Activated CD4-positive, alpha-beta T cell treated with anti-CD3 and anti-CD28 coated beads for 36 hours (primary cell): ENCODE measurements around the gene VOPP1. TPM values are rescaled to one million over a fixed set of nuclear protein-coding genes. Genes with fewer than 3 reads are reported as not detected.
A peak's percentile ranks its signal among the peaks of the same experiment; 100 is the strongest.
"Not testable (repeated sequence)": the region's sequence is repeated elsewhere in the genome, so short reads cannot be mapped to it uniquely, and the experiment has no call there.

Source experiments
- ATAC-seq: fragments of 200-7000 bp; cut with Tn5 transposase; one replicate; pipeline ENCODE4 v1.10.0; 2021; ENCODE audit warnings: mild to moderate bottlenecking, moderate library complexity
- CTCF ChIA-PET: fragments of 350-600 bp; sonication (Branson Sonifier 250); formaldehyde crosslinking; loops from one replicate; lab custom pipeline; 2021; ENCODE audit warnings: antibody characterized with exemption; lab: Charles Lee
- POLR2A ChIA-PET: fragments of 350-600 bp; sonication (Branson Sonifier 250); formaldehyde crosslinking; loops from one replicate; lab custom pipeline; 2021; ENCODE audit warnings: antibody characterized with exemption, inconsistent platforms; lab: Charles Lee
- DNase-seq: peaks from one replicate; pipeline ENCODE4 v3.0.0-alpha.2; 2020
- H3K27ac Mint-ChIP-seq: one replicate; pipeline ENCODE4 v1.8.0; 2021; ENCODE audit warnings: mixed read lengths
- H3K27me3 Mint-ChIP-seq: one replicate; pipeline ENCODE4 v1.8.0; 2021; ENCODE audit warnings: mixed read lengths
- H3K36me3 Mint-ChIP-seq: one replicate; pipeline ENCODE4 v1.8.0; 2021; ENCODE audit warnings: low read depth, mixed read lengths
- H3K4me1 Mint-ChIP-seq: one replicate; pipeline ENCODE4 v1.8.0; 2021; ENCODE audit warnings: mixed read lengths
- H3K4me3 Mint-ChIP-seq: one replicate; pipeline ENCODE4 v1.8.0; 2021; ENCODE audit warnings: mild to moderate bottlenecking, moderate library complexity, mixed read lengths
- H3K9me3 Mint-ChIP-seq: one replicate; pipeline ENCODE4 v1.8.0; 2021; ENCODE audit warnings: low read depth, mixed read lengths
- intact Hi-C, 2 experiments: fragments of 100-400 bp; cut with DNase I in 1 of 2; cut with micrococcal nuclease in 1 of 2; formaldehyde crosslinking; loops; one replicate each; pipeline versions ENCODE4 v1.14.2 to v1.15.1; 2022 to 2024; cut with DNase I, micrococcal nuclease
- total RNA-seq, 2 experiments: library from RNA; stranded (reverse); gene quantifications; one replicate each; pipeline ENCODE4 v1.2.3, GENCODE V29; 2021

VOPP1 gene, protein sequence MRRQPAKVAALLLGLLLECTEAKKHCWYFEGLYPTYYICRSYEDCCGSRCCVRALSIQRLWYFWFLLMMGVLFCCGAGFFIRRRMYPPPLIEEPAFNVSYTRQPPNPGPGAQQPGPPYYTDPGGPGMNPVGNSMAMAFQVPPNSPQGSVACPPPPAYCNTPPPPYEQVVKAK
- 10 to 100 TPM; 63.7 to 64.2 TPM for total RNA-seq

DNA sequence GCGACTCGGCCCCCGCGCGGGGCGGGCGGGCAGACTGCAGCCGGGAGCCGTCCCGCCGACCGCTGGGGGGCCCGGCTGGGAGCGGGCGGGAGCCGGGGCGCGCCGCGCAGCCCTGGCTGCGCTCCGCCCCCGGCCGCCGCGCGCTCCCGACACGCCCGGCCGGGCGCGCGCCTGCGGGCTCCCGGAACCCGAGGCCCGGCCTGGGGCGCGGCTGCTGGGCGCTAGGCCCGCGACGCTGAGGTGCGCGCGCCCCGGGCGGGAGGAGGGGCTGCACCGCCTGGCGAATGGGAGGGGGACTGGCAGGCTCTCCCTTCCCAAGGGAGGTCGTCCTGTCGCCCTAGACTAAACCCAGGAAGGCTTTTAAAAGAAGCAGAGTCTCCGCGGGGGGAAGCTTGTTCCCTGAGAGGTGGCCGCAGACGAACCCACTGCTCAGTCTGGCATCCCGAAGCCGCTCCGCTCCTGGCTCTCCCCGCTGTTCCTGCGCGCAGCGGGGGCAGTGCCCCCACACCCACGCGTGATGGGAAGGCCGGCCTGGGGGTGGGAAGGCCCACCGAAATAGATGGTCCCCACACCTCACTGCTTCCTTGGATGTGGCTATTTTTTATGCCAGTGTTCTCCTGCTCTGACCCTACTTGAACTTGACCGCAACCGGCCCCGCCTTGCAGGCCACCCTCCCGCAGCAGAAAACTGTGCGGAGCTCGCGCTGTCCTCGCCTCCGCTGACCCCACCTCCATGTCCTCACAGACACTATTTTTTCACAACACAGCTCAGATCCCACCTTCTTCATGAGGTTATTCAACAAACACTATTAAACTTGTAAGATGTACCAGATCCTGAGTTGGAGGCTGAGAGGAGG lies at the start of gene VOPP1:
Gene VOPP1, minus strand, starts transcription at position 125 of the 856 bp plus-strand sequence. CDS start 178 bp downstream, outside the sequence.
- Mint-ChIP-seq H3K27me3 (no peaks in the 10 kb centered on the region), H3K4me3 (peak within 1 kb of the TSS; percentile 89), H3K27ac (peak within 1 kb of the TSS; percentile 94), H3K36me3 (peaks cover 8% of the 10 kb centered on the region), H3K4me1 (peaks cover 67% of the 10 kb centered on the region), H3K9me3 (no peaks in the 10 kb centered on the region)
- intact Hi-C loops = loop anchor here (1.0 to 5.0 kb wide), 8 partner anchors 105 to 815 kb away; partner anchors contain the start of genes LANCL2 (in 1 of the 2), MRPS17 (in 1 of the 2), SEC61G (in 1 of the 2) and ZNF713 (in 1 of the 2)
- POLR2A ChIA-PET = interaction anchor here (0.6 to 7.5 kb wide), 4 partner anchors 39 to 103 kb away, joined by 3 to 67 read pairs (median 4); no protein-coding TSS in a partner anchor
- DNase-seq (peak; percentile 78), ATAC-seq (peak; percentile 31)
- CTCF ChIA-PET = interaction anchor here (1.0 to 1.8 kb wide), 9 partner anchors 16 to 56 kb away, joined by 3 to 10 read pairs (median 5); no protein-coding TSS in a partner anchor

DNA sequence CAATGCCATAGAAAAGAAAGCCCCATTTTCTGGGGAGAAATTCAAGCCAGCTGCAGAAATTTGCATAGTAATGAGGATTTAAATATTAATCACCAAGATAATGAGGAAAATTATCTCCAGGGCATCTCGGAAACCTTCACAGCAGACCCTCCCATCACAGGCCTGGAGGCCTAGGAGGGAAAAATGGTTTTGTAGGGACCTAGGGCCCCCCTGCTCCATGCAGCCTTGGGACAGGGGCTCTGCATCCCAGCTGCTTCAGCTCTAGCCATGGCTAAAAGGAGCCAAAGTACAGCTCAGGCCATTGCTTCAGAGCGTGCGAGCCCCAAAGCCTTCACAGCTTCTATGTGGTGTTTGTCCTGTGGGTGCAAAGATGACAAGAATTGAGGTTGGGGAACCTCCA lies 46.6 kb upstream of the VOPP1 start:
- DNase-seq = no peak
- no peaks in the 10 kb centered on the region for H3K4me1 Mint-ChIP-seq
- H3K36me3 Mint-ChIP-seq = no peaks in the 10 kb centered on the region
- no peak overlapping the region for H3K27ac Mint-ChIP-seq
- no peak for ATAC-seq
- no peak overlapping the region for H3K4me3 Mint-ChIP-seq
- POLR2A ChIA-PET = no interaction called here
- CTCF ChIA-PET = no interaction called here
- H3K27me3 Mint-ChIP-seq = peaks cover 12% of the 10 kb centered on the region
- intact Hi-C loops = no loop called here
- peaks cover 5% of the 10 kb centered on the region for H3K9me3 Mint-ChIP-seq

DNA sequence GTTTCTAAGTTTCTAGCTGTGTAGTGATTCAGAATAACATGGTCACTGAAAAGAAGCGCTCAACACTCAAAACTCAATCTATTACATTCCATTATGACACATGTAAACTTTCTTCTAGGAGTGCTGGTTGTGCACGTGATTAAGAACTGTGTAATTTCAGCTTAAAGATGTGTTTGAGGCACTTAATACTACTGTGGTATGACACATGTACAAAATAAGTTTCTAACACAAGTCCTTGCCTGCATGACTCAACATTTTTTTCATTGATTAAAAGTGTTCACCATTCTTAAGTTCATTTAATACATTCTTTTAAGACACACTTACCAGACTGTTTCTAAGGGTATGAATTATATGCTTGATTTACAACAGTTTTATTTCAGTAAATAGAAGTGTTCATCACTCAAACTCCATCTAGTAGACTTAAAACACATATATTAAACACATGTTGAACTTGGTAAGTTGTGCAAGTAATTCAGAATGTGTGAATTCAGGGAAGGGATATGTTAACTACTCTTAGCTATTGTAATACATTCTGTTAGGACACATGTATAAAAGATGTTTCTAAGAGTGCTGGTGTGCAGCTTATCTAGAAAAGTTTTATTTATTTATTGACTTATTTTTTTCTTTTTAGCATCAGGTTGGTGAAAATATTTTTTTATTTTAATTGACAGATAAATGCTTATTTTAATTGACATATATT lies 42.2 kb upstream of the VOPP1 start:
- DNase-seq, H3K36me3 Mint-ChIP-seq, intact Hi-C loops, H3K4me1 Mint-ChIP-seq, H3K27ac Mint-ChIP-seq, H3K27me3 Mint-ChIP-seq, ATAC-seq, CTCF ChIA-PET, H3K4me3 Mint-ChIP-seq, H3K9me3 Mint-ChIP-seq, POLR2A ChIA-PET: not testable (repeated sequence)

DNA sequence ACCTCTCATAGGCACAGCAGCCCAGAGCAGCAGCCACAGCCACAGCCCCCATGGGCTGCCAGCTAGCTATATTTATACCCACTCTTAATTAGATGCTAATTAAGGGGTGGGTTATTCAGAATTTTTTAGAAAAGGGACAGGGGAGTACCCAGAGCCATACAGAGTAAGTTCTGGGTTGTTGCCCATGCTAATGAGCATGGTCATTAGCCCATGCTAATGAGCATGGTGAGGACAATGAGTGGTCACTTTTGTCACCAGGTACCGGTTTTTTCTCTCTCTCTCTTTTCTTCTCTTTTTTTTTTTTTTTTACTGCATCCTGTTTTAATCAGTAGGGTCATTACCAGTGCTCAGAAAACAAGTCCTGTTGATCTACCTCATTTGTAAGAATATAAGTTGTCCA lies 37.4 kb upstream of the VOPP1 start:
- H3K36me3 Mint-ChIP-seq, H3K4me1 Mint-ChIP-seq, ATAC-seq, H3K27me3 Mint-ChIP-seq, H3K4me3 Mint-ChIP-seq, CTCF ChIA-PET, intact Hi-C loops, POLR2A ChIA-PET, H3K27ac Mint-ChIP-seq, H3K9me3 Mint-ChIP-seq, DNase-seq: not testable (repeated sequence)

DNA sequence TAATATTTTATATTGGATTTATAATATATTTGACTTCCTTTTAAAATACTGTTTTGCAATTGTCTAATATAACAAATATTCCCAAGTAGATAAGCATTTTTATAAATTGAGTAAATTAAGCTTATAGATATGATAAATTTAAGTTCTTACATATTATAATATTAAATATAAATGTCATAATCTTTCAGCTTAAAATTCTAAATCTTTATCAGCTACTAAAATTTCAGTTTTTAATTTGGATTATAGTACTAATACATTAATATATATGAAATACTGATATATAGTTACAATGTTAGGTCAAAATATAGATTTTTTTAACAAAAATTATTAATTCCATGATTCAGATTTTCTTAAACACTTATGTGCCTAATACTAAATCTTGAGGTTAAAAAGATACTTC lies 33.4 kb upstream of the VOPP1 start:
- H3K9me3 Mint-ChIP-seq, H3K4me1 Mint-ChIP-seq, ATAC-seq, H3K4me3 Mint-ChIP-seq, H3K27ac Mint-ChIP-seq, H3K36me3 Mint-ChIP-seq, POLR2A ChIA-PET, intact Hi-C loops, DNase-seq, H3K27me3 Mint-ChIP-seq: not testable (repeated sequence)
- CTCF ChIA-PET = interaction anchor here (1.0 kb wide), 1 partner anchor 12 kb away, joined by 3 read pairs; no protein-coding TSS in a partner anchor

DNA sequence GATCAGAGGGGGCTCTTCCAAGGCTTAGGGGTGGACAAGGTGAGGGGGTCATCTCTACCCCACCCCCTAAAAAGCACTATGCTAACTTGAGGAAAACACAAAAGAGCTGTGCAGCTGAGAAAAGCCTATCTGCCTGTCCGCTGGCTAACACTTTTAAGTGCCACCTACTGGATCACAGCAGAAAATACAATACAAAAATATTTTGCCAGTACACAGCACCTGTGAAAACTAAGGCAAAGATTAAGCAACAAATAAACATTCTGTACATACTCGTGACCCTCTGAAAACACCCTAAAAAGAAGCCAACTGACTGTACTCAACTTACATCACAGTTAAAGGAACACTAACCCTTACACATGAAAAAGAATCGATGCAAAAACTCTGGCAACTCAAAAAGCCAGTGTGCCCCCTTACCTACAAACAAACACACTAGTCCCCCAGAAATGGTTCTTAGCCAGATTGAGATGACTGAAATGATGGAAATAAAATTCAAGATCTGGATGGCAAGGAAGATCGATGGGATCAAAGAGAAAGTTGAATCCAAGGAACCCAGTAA lies 25.7 kb upstream of the VOPP1 start:
- H3K27ac Mint-ChIP-seq, POLR2A ChIA-PET, DNase-seq, H3K27me3 Mint-ChIP-seq, H3K4me3 Mint-ChIP-seq, H3K4me1 Mint-ChIP-seq, H3K36me3 Mint-ChIP-seq, H3K9me3 Mint-ChIP-seq: not testable (repeated sequence)
- ATAC-seq = peak; percentile 64
- CTCF ChIA-PET = interaction anchor here (0.6 to 1.5 kb wide), 11 partner anchors 9 to 343 kb away, joined by 3 to 5 read pairs (median 3); no protein-coding TSS in a partner anchor
- intact Hi-C loops = loop anchor here (1.0 to 5.0 kb wide), 2 partner anchors 165 to 316 kb away; no protein-coding TSS in a partner anchor

DNA sequence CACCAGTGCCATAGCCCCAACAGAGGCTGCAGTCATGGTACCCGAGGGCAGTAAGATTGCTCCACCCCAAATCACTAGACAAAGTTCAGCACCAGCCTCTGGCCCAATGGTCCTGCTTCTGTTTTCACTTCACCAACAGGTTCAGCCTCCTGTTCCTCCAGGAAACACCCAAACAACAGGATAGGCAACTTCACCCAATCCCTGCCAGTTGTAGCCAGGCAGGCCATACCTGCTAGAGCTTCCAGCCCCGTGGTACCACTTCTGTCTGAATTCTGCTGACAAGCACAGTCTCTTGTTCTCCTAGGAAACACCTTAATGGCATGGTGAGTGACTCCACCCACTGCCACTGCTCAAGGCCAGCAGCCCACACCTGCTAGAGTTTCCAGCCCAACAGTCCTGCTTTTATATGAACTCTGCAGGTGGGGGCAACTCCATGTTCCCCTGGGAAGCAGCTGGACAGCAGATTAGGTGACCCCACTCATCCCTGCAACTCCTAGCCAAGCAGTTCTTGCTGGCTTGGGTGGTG lies 25.0 kb upstream of the VOPP1 start:
- ATAC-seq, DNase-seq, POLR2A ChIA-PET, H3K9me3 Mint-ChIP-seq, H3K4me3 Mint-ChIP-seq, H3K27ac Mint-ChIP-seq, H3K36me3 Mint-ChIP-seq, H3K27me3 Mint-ChIP-seq: not testable (repeated sequence)
- CTCF ChIA-PET = interaction anchor here (0.6 to 3.0 kb wide), 11 partner anchors 26 to 343 kb away, joined by 3 to 20 read pairs (median 4); no protein-coding TSS in a partner anchor
- intact Hi-C loops = loop anchor here in 1 of 2 experiments (5.0 kb wide), 1 partner anchor 315 kb away; no protein-coding TSS in a partner anchor
- peaks cover 11% of the 10 kb centered on the region for H3K4me1 Mint-ChIP-seq

DNA sequence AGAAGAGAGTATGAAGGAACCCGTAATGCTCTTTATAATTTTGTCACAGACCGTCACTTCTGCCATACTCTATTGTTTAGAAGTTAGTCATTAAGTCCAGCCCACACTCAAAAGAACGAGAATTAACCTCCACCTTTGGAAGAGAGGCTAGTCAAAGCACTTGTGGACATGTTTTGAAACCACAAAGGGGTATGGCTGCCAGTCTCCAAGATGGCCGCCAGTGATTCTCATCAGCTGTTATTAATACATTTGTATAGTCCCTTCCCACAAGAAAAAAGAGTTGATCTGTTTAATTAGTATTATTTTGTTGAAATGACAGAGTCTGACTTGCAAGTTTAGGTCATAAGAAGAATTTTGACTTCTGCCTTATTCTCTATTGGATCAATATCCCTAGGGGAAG lies 23.2 kb upstream of the VOPP1 start:
- no peaks in the 10 kb centered on the region for H3K36me3 Mint-ChIP-seq
- intact Hi-C loops = loop anchor here in 1 of 2 experiments (1.0 to 5.0 kb wide), 2 partner anchors 162 to 313 kb away; no protein-coding TSS in a partner anchor
- peaks cover 11% of the 10 kb centered on the region for H3K4me1 Mint-ChIP-seq
- no peak for ATAC-seq
- POLR2A ChIA-PET = no interaction called here
- H3K4me3 Mint-ChIP-seq = no peak overlapping the region
- CTCF ChIA-PET = interaction anchor here (1.0 to 3.0 kb wide), 4 partner anchors 9 to 315 kb away, joined by 3 to 20 read pairs (median 4); no protein-coding TSS in a partner anchor
- no peak overlapping the region for H3K27ac Mint-ChIP-seq
- no peak for DNase-seq
- no peaks in the 10 kb centered on the region for H3K9me3 Mint-ChIP-seq
- H3K27me3 Mint-ChIP-seq = peaks cover 2% of the 10 kb centered on the region

DNA sequence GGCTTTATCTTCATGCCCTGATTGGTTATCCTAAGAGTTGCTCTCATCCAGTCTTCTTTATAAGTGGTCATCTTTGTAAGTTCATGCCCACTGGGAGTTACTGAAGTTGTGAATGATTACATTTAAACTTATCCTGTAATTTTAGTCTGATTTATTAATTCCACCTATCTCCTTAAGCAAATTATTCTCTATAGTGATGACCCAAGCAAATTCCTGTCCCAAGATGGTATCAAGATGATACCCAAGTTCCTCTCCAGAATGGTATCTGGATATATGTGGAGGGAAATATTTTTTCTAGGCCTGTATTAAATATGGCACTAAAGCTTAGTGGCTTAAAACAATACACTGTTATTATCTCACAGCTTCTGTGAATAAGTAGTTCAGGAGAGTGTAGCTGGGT lies 22.6 kb upstream of the VOPP1 start:
- no peaks in the 10 kb centered on the region for H3K9me3 Mint-ChIP-seq
- peaks cover 2% of the 10 kb centered on the region for H3K27me3 Mint-ChIP-seq
- no peak overlapping the region for H3K4me3 Mint-ChIP-seq
- H3K36me3 Mint-ChIP-seq = no peaks in the 10 kb centered on the region
- intact Hi-C loops = loop anchor here in 1 of 2 experiments (1.0 to 5.0 kb wide), 2 partner anchors 162 to 313 kb away; no protein-coding TSS in a partner anchor
- ATAC-seq (no peak), DNase-seq (no peak)
- POLR2A ChIA-PET = no interaction called here
- peaks cover 11% of the 10 kb centered on the region for H3K4me1 Mint-ChIP-seq
- H3K27ac Mint-ChIP-seq = no peak overlapping the region
- CTCF ChIA-PET = interaction anchor here (0.8 to 3.0 kb wide), 4 partner anchors 8 to 161 kb away, joined by 3 to 20 read pairs (median 4); no protein-coding TSS in a partner anchor

DNA sequence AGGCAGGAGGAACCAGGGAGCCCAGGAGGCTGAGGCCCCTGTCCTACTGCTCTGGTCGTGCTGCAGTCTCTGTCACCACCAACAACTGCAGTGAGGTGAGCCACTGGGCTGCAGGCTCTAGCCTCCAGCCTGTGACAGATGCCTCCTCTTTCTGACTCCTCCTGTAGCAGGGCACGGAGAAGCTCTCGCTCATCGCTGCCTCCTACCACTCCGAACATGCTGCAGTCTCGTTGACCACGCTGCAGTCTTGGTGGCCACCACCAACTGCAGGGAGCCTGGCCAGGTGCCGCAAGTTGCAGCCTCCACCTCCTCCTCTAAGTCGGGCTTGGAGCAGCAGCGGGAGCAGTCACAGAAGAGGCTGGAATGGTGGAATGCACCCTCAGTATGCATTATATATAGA lies 22.1 kb upstream of the VOPP1 start:
- DNase-seq (no peak), ATAC-seq (no peak)
- CTCF ChIA-PET = interaction anchor here (0.8 to 3.0 kb wide), 6 partner anchors 10 to 314 kb away, joined by 3 to 20 read pairs (median 4); no protein-coding TSS in a partner anchor
- H3K4me3 Mint-ChIP-seq = no peak overlapping the region
- no peaks in the 10 kb centered on the region for H3K36me3 Mint-ChIP-seq
- POLR2A ChIA-PET = no interaction called here
- intact Hi-C loops = no loop called here
- H3K9me3 Mint-ChIP-seq = no peaks in the 10 kb centered on the region
- H3K4me1 Mint-ChIP-seq = peaks cover 11% of the 10 kb centered on the region
- no peaks in the 10 kb centered on the region for H3K27me3 Mint-ChIP-seq
- H3K27ac Mint-ChIP-seq = no peak overlapping the region
